SU-DHL-6 (cell line): Measurements from ENCODE around the gene CLNK.

ENCODE experiments used
- H2AFZ ChIP-seq: fragments of 200-600 bp; sonication (generic); 2 replicates; pipeline ENCODE4 v1.6.1; 2014; ENCODE audit warnings: low read depth, mild to moderate bottlenecking, moderate library complexity, mixed read lengths, antibody characterized with exemption, low read length; ENCODE audit not compliant: severe bottlenecking
- H3F3A ChIP-seq: fragments of 200-600 bp; shearing (Covaris generic); 2 replicates; pipeline ENCODE4 v1.6.0; 2016; ENCODE audit warnings: antibody characterized with exemption, mild to moderate bottlenecking; ENCODE audit not compliant: insufficient read depth
- H3K27ac ChIP-seq: fragments of 200-600 bp; sonication (generic); 2 replicates; pipeline ENCODE4 v1.5.1; 2016; ENCODE audit warnings: low read depth, mild to moderate bottlenecking, low read length, moderate library complexity, mixed read lengths
- H3K27me3 ChIP-seq: fragments of 200-600 bp; sonication (generic), shearing (Covaris generic); 2 replicates; pipeline ENCODE4 v1.6.0; 2014; ENCODE audit warnings: mild to moderate bottlenecking, low read length
- H3K36me3 ChIP-seq: fragments of 200-600 bp; sonication (generic); 2 replicates; pipeline ENCODE4 v1.6.1; 2014; ENCODE audit warnings: mild to moderate bottlenecking, low read length, mixed read lengths
- H3K4me2 ChIP-seq: fragments of 300-600, 200-600 bp; shearing (Covaris generic), sonication (generic); 2 replicates; pipeline ENCODE4 v1.6.0; 2014; ENCODE audit warnings: low read length, low read depth, mild to moderate bottlenecking; ENCODE audit not compliant: poor library complexity, severe bottlenecking
- H3K4me3 ChIP-seq: fragments of 200-600 bp; sonication (generic); 2 replicates; pipeline ENCODE4 v1.5.1; 2014; ENCODE audit warnings: antibody characterized with exemption, low read length, mild to moderate bottlenecking, mixed read lengths; ENCODE audit not compliant: insufficient read depth, poor library complexity, severe bottlenecking
- H3K79me2 ChIP-seq: fragments of 200-600 bp; sonication (generic); 2 replicates; pipeline ENCODE4 v1.6.1; 2014; ENCODE audit warnings: mild to moderate bottlenecking, low read length, moderate library complexity; ENCODE audit not compliant: insufficient read depth
- H3K9ac ChIP-seq: fragments of 200-600 bp; sonication (generic); 2 replicates; pipeline ENCODE4 v1.7.0; 2014; ENCODE audit warnings: mild to moderate bottlenecking, low read length
- H3K9me2 ChIP-seq: fragments of 200-600 bp; sonication (generic); replicated peaks from 2 replicates; pipeline ENCODE4 v1.6.1; 2014; ENCODE audit warnings: low read length; ENCODE audit not compliant: insufficient read depth
- H3K9me3 ChIP-seq: fragments of 200-600 bp; sonication (generic); 2 replicates; pipeline ENCODE4 v1.6.1; 2014; ENCODE audit warnings: low read length, mixed read lengths; ENCODE audit not compliant: insufficient read depth
- H4K20me1 ChIP-seq: fragments of 200-600 bp; sonication (generic); 2 replicates; pipeline ENCODE4 v1.6.1; 2014; ENCODE audit warnings: low read depth, mild to moderate bottlenecking, antibody characterized with exemption, low read length, moderate library complexity, mixed read lengths
- EZH2phosphoT487 ChIP-seq: fragments of 200-600 bp; sonication (generic), shearing (Covaris generic); conservative IDR thresholded peaks from 2 replicates; pipeline ENCODE4 v1.6.1; 2018; ENCODE audit warnings: mild to moderate bottlenecking, antibody characterized with exemption, low read length, moderate library complexity, mixed read lengths
- TF ChIP-seq, protein P1 (sequence below): fragments of 200-600 bp; sonication (generic); IDR thresholded peaks from one replicate; pipeline ENCODE4 v1.5.1; 2017; ENCODE audit warnings: antibody characterized with exemption, mild to moderate bottlenecking, low read length, moderate library complexity; ENCODE audit not compliant: insufficient read depth, poor library complexity, severe bottlenecking

The CLNK gene

DNA sequence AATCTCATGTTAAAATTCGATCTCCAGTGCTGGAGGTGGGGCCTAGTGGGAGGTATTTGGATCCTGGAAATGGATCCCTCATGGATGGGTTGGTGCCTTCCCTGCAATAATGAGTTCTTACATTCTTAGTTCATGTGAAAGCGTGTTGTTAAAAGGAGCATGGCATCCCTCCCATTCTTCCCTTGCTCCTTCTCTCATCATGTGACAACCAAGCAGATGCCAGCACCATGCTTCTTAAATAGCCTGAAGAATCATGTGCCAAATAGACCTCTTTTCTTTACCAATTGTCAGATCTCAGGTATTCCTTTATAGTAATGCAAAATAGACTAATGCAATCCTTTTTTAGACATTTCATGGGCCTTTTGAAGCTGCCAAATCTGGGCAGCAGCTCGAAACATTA lies 29.0 kb upstream of the CLNK start:
- H3K9me2 ChIP-seq = no peaks in the 10 kb centered on the region
- H3K4me2 ChIP-seq = no peak overlapping the region
- H3K36me3 ChIP-seq = no peaks in the 10 kb centered on the region
- no peaks in the 10 kb centered on the region for H3K27me3 ChIP-seq
- no peak overlapping the region for H3K27ac ChIP-seq
- no peaks in the 10 kb centered on the region for H3K79me2 ChIP-seq
- no peaks in the 10 kb centered on the region for H3F3A ChIP-seq
- no peaks in the 10 kb centered on the region for H4K20me1 ChIP-seq
- H2AFZ ChIP-seq = no peak overlapping the region
- H3K4me3 ChIP-seq = no peak overlapping the region
- H3K9ac ChIP-seq = no peak overlapping the region
- TF ChIP-seq EZH2phosphoT487 = no peak
- TF ChIP-seq, protein P1, sequence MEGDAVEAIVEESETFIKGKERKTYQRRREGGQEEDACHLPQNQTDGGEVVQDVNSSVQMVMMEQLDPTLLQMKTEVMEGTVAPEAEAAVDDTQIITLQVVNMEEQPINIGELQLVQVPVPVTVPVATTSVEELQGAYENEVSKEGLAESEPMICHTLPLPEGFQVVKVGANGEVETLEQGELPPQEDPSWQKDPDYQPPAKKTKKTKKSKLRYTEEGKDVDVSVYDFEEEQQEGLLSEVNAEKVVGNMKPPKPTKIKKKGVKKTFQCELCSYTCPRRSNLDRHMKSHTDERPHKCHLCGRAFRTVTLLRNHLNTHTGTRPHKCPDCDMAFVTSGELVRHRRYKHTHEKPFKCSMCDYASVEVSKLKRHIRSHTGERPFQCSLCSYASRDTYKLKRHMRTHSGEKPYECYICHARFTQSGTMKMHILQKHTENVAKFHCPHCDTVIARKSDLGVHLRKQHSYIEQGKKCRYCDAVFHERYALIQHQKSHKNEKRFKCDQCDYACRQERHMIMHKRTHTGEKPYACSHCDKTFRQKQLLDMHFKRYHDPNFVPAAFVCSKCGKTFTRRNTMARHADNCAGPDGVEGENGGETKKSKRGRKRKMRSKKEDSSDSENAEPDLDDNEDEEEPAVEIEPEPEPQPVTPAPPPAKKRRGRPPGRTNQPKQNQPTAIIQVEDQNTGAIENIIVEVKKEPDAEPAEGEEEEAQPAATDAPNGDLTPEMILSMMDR = no peak
- H3K9me3 ChIP-seq = no peaks in the 10 kb centered on the region

GRCh38 chr4:10706236-10706635 lies 21.7 kb upstream of the CLNK start:
- no peak overlapping the region for H2AFZ ChIP-seq
- TF ChIP-seq EZH2phosphoT487 = no peak
- TF ChIP-seq, protein P1 = no peak
- no peaks in the 10 kb centered on the region for H3K27me3 ChIP-seq
- H3K79me2 ChIP-seq = no peaks in the 10 kb centered on the region
- H4K20me1 ChIP-seq = no peaks in the 10 kb centered on the region
- no peaks in the 10 kb centered on the region for H3K9me2 ChIP-seq
- no peaks in the 10 kb centered on the region for H3K9me3 ChIP-seq
- no peaks in the 10 kb centered on the region for H3K36me3 ChIP-seq
- no peak overlapping the region for H3K4me2 ChIP-seq
- H3F3A ChIP-seq = no peaks in the 10 kb centered on the region
- no peak overlapping the region for H3K4me3 ChIP-seq
- no peak overlapping the region for H3K9ac ChIP-seq
- no peak overlapping the region for H3K27ac ChIP-seq

DNA sequence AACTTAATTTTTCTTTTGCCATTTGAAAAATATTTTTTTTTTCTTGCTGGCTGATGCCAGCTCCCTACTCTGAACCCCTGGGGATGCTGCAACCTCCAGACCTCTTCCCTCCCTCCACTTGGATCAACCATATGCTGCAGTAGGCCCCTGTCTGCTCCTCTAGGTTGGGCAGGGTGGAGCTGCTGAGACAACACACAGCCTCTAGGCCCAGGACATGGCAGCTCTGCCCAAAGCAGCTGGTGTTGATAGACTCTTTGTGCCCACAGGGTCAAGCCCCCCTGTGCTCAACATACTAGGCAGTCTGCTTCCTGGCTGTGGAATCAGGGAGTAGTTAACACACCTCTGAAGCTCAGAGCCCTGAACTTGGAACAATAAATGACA lies 19.9 kb upstream of the CLNK start:
- Histone ChIP-seq H3K4me3 (no peak overlapping the region), H3F3A (no peaks in the 10 kb centered on the region), H3K79me2 (no peaks in the 10 kb centered on the region), H2AFZ (no peak overlapping the region), H3K36me3 (no peaks in the 10 kb centered on the region), H4K20me1 (no peaks in the 10 kb centered on the region), H3K4me2 (no peak overlapping the region), H3K9ac (no peak overlapping the region), H3K9me3 (no peaks in the 10 kb centered on the region), H3K27ac (no peak overlapping the region), H3K9me2 (no peaks in the 10 kb centered on the region), H3K27me3 (no peaks in the 10 kb centered on the region)
- TF ChIP-seq, protein P1 = no peak
- no peak for TF ChIP-seq EZH2phosphoT487
